Mesenchymal stem cell (in vitro differentiated cells and primary cell): Measurements from ENCODE around the gene SRI.
"Not testable (repeated sequence)": the region's sequence is repeated elsewhere in the genome, so short reads cannot be mapped to it uniquely, and the experiment has no call there.

ENCODE experiments used
- DNase-seq: peaks from one replicate; pipeline ENCODE4 v3.0.0-alpha.2; 2013
- H2AFZ ChIP-seq: one replicate; pipeline ENCODE4 v1.6.1; 2013; ENCODE audit warnings: low read depth, mild to moderate bottlenecking, control low read depth, inconsistent platforms, low read length, moderate library complexity
- H2AK5ac ChIP-seq: 2 replicates; pipeline ENCODE4 v1.6.1; 2013; ENCODE audit warnings: low read length, moderate library complexity, mild to moderate bottlenecking, inconsistent platforms; ENCODE audit not compliant: severe bottlenecking
- H2BK120ac ChIP-seq: one replicate; pipeline ENCODE4 v1.6.1; 2013; ENCODE audit warnings: low read depth, mild to moderate bottlenecking, inconsistent platforms, low read length, moderate library complexity
- H2BK12ac ChIP-seq, 2 experiments: one replicate each; pipeline ENCODE4 v1.6.1; 2013; ENCODE audit warnings: inconsistent platforms in 2 of 2, low read length in 2 of 2, mild to moderate bottlenecking in 2 of 2, moderate library complexity in 2 of 2, control low read depth in 1 of 2
- H2BK15ac ChIP-seq: one replicate; pipeline ENCODE4 v1.6.1; 2013; ENCODE audit warnings: mild to moderate bottlenecking, low read depth, inconsistent platforms; ENCODE audit not compliant: poor library complexity, severe bottlenecking
- H2BK5ac ChIP-seq: 2 replicates; pipeline ENCODE4 v1.6.1; 2013; ENCODE audit warnings: low read depth, mild to moderate bottlenecking, low read length, control low read depth, inconsistent platforms; ENCODE audit not compliant: poor library complexity, severe bottlenecking
- H3K14ac ChIP-seq, 2 experiments: one replicate each; pipeline ENCODE4 v1.6.1; 2013; ENCODE audit warnings: inconsistent platforms in 2 of 2, low read length in 2 of 2, control low read depth in 1 of 2, mild to moderate bottlenecking in 1 of 2, moderate library complexity in 1 of 2
- H3K18ac ChIP-seq, 2 experiments: one replicate each; pipeline ENCODE4 v1.6.1; 2013; ENCODE audit warnings: inconsistent platforms in 2 of 2, low read length in 2 of 2, control low read depth in 1 of 2, low read depth in 1 of 2, mild to moderate bottlenecking in 1 of 2
- H3K23ac ChIP-seq, 2 experiments: one replicate each; pipeline ENCODE4 v1.6.1; 2013; ENCODE audit warnings: inconsistent platforms in 2 of 2, low read length in 2 of 2, mild to moderate bottlenecking in 2 of 2, moderate library complexity in 2 of 2, control low read depth in 1 of 2
- H3K27ac ChIP-seq: 2 replicates; pipeline ENCODE4 v1.5.1; 2013; ENCODE audit warnings: mild to moderate bottlenecking, moderate library complexity, low read length, control low read depth, inconsistent platforms; ENCODE audit not compliant: poor library complexity, severe bottlenecking
- H3K27me3 ChIP-seq, 2 experiments: 2 replicates each; pipeline versions ENCODE4 v1.6.1 to v1.7.0; 2013; ENCODE audit warnings: low read length in 2 of 2, mild to moderate bottlenecking in 2 of 2, moderate library complexity in 2 of 2, control low read depth in 1 of 2, inconsistent platforms in 1 of 2; ENCODE audit not compliant: control insufficient read depth in 1 of 2, insufficient read depth in 1 of 2
- H3K36me3 ChIP-seq, 2 experiments: 2 replicates each; pipeline versions ENCODE4 v1.6.1 to v1.7.0; 2013; ENCODE audit warnings: low read length in 2 of 2, control low read depth in 1 of 2, inconsistent platforms in 1 of 2, low read depth in 1 of 2, mild to moderate bottlenecking in 1 of 2; ENCODE audit not compliant: insufficient read depth in 2 of 2, control insufficient read depth in 1 of 2
- H3K4ac ChIP-seq, 2 experiments: one replicate each; pipeline ENCODE4 v1.6.1; 2013; ENCODE audit warnings: inconsistent platforms in 2 of 2, low read length in 2 of 2, mild to moderate bottlenecking in 2 of 2, moderate library complexity in 2 of 2, control low read depth in 1 of 2, low read depth in 1 of 2
- H3K4me1 ChIP-seq: 2 replicates; pipeline ENCODE4 v1.6.1; 2013; ENCODE audit warnings: low read depth, low read length, control low read depth; ENCODE audit not compliant: control insufficient read depth, insufficient read depth
- H3K4me2 ChIP-seq: 2 replicates; pipeline ENCODE4 v1.6.1; 2013; ENCODE audit warnings: low read length, mild to moderate bottlenecking, inconsistent platforms; ENCODE audit not compliant: poor library complexity, severe bottlenecking
- H3K4me3 ChIP-seq, 2 experiments: 2 replicates each; pipeline versions ENCODE4 v1.5.1 to v1.7.0; 2013; ENCODE audit warnings: low read length in 2 of 2, mild to moderate bottlenecking in 2 of 2, control low read depth in 1 of 2, low read depth in 1 of 2; ENCODE audit not compliant: insufficient read depth in 1 of 2
- H3K79me1 ChIP-seq: replicated peaks from 2 replicates; pipeline ENCODE4 v1.6.1; 2013; ENCODE audit warnings: mild to moderate bottlenecking, control low read depth, low read length, inconsistent platforms; ENCODE audit not compliant: poor library complexity, severe bottlenecking
- H3K9ac ChIP-seq: 2 replicates; pipeline ENCODE4 v1.7.0; 2013; ENCODE audit warnings: mild to moderate bottlenecking, low read length, moderate library complexity
- H3K9me3 ChIP-seq: 2 replicates; pipeline ENCODE4 v1.7.0; 2013; ENCODE audit warnings: mild to moderate bottlenecking, low read length; ENCODE audit not compliant: control insufficient read depth
- H4K8ac ChIP-seq: one replicate; pipeline ENCODE4 v1.6.1; 2013; ENCODE audit warnings: inconsistent platforms, mild to moderate bottlenecking, low read length, moderate library complexity
- H4K91ac ChIP-seq: one replicate; pipeline ENCODE4 v1.6.1; 2013; ENCODE audit warnings: mild to moderate bottlenecking, low read length, inconsistent platforms
- WGBS: methylation state at CpG from one replicate; pipeline ENCODE4 v1.1.7; 2013; ENCODE audit warnings: mixed read lengths; 5-methylcytosine and 5-hydroxymethylcytosine counted together

SRI gene

DNA sequence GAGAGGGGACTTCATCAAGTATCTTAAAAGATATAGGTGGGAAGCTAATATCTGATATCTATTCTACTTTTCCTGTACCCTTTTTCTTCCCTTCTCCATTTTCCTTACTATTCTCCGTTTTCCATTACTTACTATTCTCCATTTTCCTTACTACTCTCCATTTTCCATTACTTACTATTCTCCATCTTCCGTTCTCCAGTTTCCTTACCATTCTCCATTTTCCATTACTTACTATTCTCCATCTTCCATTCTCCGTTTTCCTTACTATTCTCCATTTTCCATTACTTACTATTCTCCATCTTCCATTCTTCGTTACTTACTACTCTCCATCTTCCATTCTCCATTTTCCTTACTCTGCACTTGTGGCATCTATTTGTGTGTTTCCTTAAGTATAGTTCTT lies 47.6 kb upstream of the SRI start:
- Histone ChIP-seq H3K4me3 (no peak overlapping the region), H3K9me3 (no peaks in the 10 kb centered on the region), H3K4me1 (no peaks in the 10 kb centered on the region), H2BK15ac (no peak overlapping the region), H3K36me3 (no peaks in the 10 kb centered on the region), H3K4me2 (no peak overlapping the region), H3K27ac (no peak overlapping the region), H3K79me1 (no peaks in the 10 kb centered on the region), H3K4ac (no peak overlapping the region), H2BK120ac (no peak overlapping the region), H4K8ac (no peak overlapping the region), H3K18ac (no peak overlapping the region), H2AFZ (no peak overlapping the region), H3K27me3 (no peaks in the 10 kb centered on the region), H2AK5ac (no peak overlapping the region), H3K14ac (no peak overlapping the region), H3K9ac (no peak overlapping the region), H4K91ac (no peak overlapping the region), H3K23ac (no peak overlapping the region), H2BK12ac (no peak overlapping the region), H2BK5ac (no peak overlapping the region)
- no peak for DNase-seq
- 90% methylated on average over 4 of the region's 4 CpGs for WGBS

DNA sequence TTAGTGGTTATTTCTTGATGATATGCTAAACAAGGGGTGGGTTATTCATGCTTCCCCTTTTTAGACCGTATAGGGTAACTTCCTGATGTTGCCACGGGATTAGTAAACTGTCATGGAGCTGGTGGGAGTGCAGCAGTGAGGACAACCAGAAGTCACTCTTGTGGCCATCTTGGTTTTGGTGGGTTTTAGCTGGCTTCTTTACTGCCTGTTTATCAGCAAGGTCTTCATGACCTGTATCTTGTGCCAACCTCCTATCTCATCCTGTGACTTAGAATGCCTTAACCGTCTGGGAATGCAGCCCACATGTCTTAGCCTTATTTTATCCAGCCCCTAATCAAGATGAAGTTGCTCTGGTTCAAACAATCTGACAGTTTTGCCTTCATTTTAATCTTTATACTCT lies 45.1 kb upstream of the SRI start:
- H3K9ac ChIP-seq, H3K18ac ChIP-seq, H3K9me3 ChIP-seq, H3K27me3 ChIP-seq, H3K79me1 ChIP-seq, H2BK5ac ChIP-seq, H3K4me1 ChIP-seq, DNase-seq, H3K27ac ChIP-seq, H3K14ac ChIP-seq, H4K8ac ChIP-seq, H3K4me2 ChIP-seq, H2BK120ac ChIP-seq, H4K91ac ChIP-seq, H3K4me3 ChIP-seq, H2AK5ac ChIP-seq, H2BK12ac ChIP-seq, H2AFZ ChIP-seq, H3K23ac ChIP-seq, H3K4ac ChIP-seq, H3K36me3 ChIP-seq, H2BK15ac ChIP-seq: not testable (repeated sequence)
- 88% methylated on average over 3 of the region's 3 CpGs for WGBS

DNA sequence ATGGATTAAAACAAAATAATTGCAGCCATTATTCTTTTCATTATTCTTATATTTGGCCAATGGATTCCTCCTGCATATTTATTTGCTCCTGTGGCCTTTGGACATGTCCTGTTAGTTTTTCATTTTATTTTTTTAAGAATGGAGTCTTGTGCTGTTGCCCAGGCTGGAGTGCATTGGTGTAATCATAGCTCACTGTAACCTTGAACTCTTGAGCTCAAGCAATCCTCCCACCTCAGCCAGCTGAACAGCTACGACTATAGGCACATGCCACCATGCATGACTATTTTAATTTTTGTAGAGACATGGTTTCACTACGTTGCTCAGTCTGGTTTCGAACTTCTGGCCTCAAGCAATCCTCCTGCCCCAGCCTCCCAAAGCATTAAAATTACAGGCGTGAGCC lies 42.7 kb upstream of the SRI start:
- no peak overlapping the region for H2AK5ac ChIP-seq
- no peak overlapping the region for H2BK5ac ChIP-seq
- H3K4me1 ChIP-seq = no peaks in the 10 kb centered on the region
- H3K14ac ChIP-seq = no peak overlapping the region
- H4K91ac ChIP-seq = no peak overlapping the region
- no peak overlapping the region for H3K18ac ChIP-seq
- H2BK15ac ChIP-seq = no peak overlapping the region
- no peaks in the 10 kb centered on the region for H3K27me3 ChIP-seq
- no peak overlapping the region for H4K8ac ChIP-seq
- 72% methylated on average over 4 of the region's 4 CpGs for WGBS
- H3K23ac ChIP-seq = no peak overlapping the region
- H3K4me2 ChIP-seq = no peak overlapping the region
- no peaks in the 10 kb centered on the region for H3K79me1 ChIP-seq
- no peak overlapping the region for H3K4ac ChIP-seq
- no peak overlapping the region for H3K4me3 ChIP-seq
- H2BK12ac ChIP-seq = no peak overlapping the region
- H2BK120ac ChIP-seq = no peak overlapping the region
- no peak overlapping the region for H3K9ac ChIP-seq
- no peaks in the 10 kb centered on the region for H3K36me3 ChIP-seq
- H2AFZ ChIP-seq = no peak overlapping the region
- no peak for DNase-seq
- no peak overlapping the region for H3K27ac ChIP-seq
- no peaks in the 10 kb centered on the region for H3K9me3 ChIP-seq

DNA sequence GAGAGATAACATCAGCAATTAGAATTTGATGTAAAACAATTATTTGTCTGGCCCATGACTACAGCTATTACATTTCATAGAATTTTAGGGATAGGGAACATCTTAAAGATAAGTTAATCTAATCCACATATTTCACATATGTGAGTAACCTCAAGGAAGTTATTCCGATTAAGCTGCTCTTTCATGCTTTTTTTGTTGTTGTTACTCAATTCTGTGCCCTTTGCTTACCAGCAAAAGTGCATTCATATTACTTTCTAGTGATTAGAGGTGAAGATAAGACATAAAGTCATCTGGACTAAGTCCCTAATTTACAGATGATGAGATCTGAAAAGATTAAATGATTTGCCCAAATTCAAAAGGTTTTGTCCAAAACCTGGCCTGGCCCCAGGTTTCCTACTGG lies 40.9 kb upstream of the SRI start:
- Histone ChIP-seq H2BK120ac (no peak overlapping the region), H3K18ac (no peak overlapping the region), H3K4me1 (no peaks in the 10 kb centered on the region), H3K27me3 (no peaks in the 10 kb centered on the region), H3K4ac (no peak overlapping the region), H3K4me3 (no peak overlapping the region), H3K36me3 (no peaks in the 10 kb centered on the region), H3K4me2 (no peak overlapping the region), H2BK5ac (no peak overlapping the region), H4K91ac (no peak overlapping the region), H2AFZ (no peak overlapping the region), H2BK12ac (no peak overlapping the region), H2AK5ac (no peak overlapping the region), H3K9me3 (no peaks in the 10 kb centered on the region), H3K27ac (no peak overlapping the region), H3K23ac (no peak overlapping the region), H3K79me1 (no peaks in the 10 kb centered on the region), H4K8ac (no peak overlapping the region), H3K14ac (no peak overlapping the region), H3K9ac (no peak overlapping the region), H2BK15ac (no peak overlapping the region)
- no peak for DNase-seq
- WGBS = no CpG with 5 or more reads among the region's 1 CpG
